Mesendoderm (in vitro differentiated cells): ENCODE results near the gene STARD3NL.
"Not testable (repeated sequence)": the region's sequence is repeated elsewhere in the genome, so short reads cannot be mapped to it uniquely, and the experiment has no call there.

Experiments used
- DNase-seq: peaks from one replicate; pipeline ENCODE4 v3.0.0; 2013
- H2AK5ac ChIP-seq: 2 replicates; pipeline ENCODE4 v1.6.1; 2013; ENCODE audit warnings: low read length, inconsistent platforms
- H2BK120ac ChIP-seq: 2 replicates; pipeline ENCODE4 v1.6.1; 2013; ENCODE audit warnings: low read depth, mild to moderate bottlenecking, low read length, moderate library complexity, mixed read lengths
- H2BK15ac ChIP-seq: replicated peaks from 2 replicates; pipeline ENCODE4 v1.6.1; 2013; ENCODE audit warnings: low read depth, mild to moderate bottlenecking, moderate library complexity
- H2BK5ac ChIP-seq: 2 replicates; pipeline ENCODE4 v1.6.1; 2013; ENCODE audit warnings: low read length, inconsistent platforms
- H3K18ac ChIP-seq: 2 replicates; pipeline ENCODE4 v1.6.1; 2013; ENCODE audit warnings: mild to moderate bottlenecking, low read length, mixed read lengths
- H3K23ac ChIP-seq: one replicate; pipeline ENCODE4 v1.6.1; 2013; ENCODE audit warnings: low read length
- H3K27ac ChIP-seq: 2 replicates; pipeline ENCODE4 v1.5.1; 2013; ENCODE audit warnings: low read depth, mild to moderate bottlenecking, inconsistent platforms, low read length, moderate library complexity
- H3K27me3 ChIP-seq: 2 replicates; pipeline ENCODE4 v1.6.1; 2013; ENCODE audit warnings: low read length, control low read depth, mild to moderate bottlenecking, inconsistent platforms; ENCODE audit not compliant: insufficient read depth, poor library complexity
- H3K36me3 ChIP-seq: 2 replicates; pipeline ENCODE4 v1.6.1; 2013; ENCODE audit warnings: low read length, inconsistent platforms; ENCODE audit not compliant: control insufficient read depth, insufficient read depth
- H3K4ac ChIP-seq: one replicate; pipeline ENCODE4 v1.6.1; 2013; ENCODE audit warnings: low read depth, mild to moderate bottlenecking, low read length, moderate library complexity
- H3K4me1 ChIP-seq: 2 replicates; pipeline ENCODE4 v1.6.1; 2013; ENCODE audit warnings: low read depth, low read length, inconsistent platforms; ENCODE audit not compliant: control insufficient read depth
- H3K4me2 ChIP-seq: 2 replicates; pipeline ENCODE4 v1.6.1; 2013; ENCODE audit warnings: low read length
- H3K4me3 ChIP-seq: 2 replicates; pipeline ENCODE4 v1.5.1; 2013; ENCODE audit warnings: mild to moderate bottlenecking, low read length
- H3K56ac ChIP-seq: one replicate; pipeline ENCODE4 v1.6.1; 2013; ENCODE audit warnings: low read length
- H3K79me1 ChIP-seq: 2 replicates; pipeline ENCODE4 v1.6.1; 2013; ENCODE audit warnings: low read length, inconsistent platforms
- H3K79me2 ChIP-seq: 2 replicates; pipeline ENCODE4 v1.6.1; 2013; ENCODE audit warnings: mild to moderate bottlenecking, low read length; ENCODE audit not compliant: control insufficient read depth, insufficient read depth
- H3K9ac ChIP-seq: 2 replicates; pipeline ENCODE4 v1.6.1; 2013; ENCODE audit warnings: low read length, inconsistent platforms
- H4K5ac ChIP-seq: one replicate; pipeline ENCODE4 v1.6.1; 2013; ENCODE audit warnings: low read length
- H4K8ac ChIP-seq: one replicate; pipeline ENCODE4 v1.6.1; 2013; ENCODE audit warnings: low read depth, mild to moderate bottlenecking, control low read depth, low read length, moderate library complexity
- WGBS: extraction: QIAGEN DNeasy Blood & Tissue Kit; methylation state at CpG from one replicate; pipeline ENCODE4 v1.1.7; 2013; ENCODE audit warnings: low lambda C conversion rate, missing lambda C conversion rate; ENCODE audit not compliant: insufficient coverage; ENCODE audit errors: extremely low coverage; 5-methylcytosine and 5-hydroxymethylcytosine counted together

The STARD3NL gene

DNA sequence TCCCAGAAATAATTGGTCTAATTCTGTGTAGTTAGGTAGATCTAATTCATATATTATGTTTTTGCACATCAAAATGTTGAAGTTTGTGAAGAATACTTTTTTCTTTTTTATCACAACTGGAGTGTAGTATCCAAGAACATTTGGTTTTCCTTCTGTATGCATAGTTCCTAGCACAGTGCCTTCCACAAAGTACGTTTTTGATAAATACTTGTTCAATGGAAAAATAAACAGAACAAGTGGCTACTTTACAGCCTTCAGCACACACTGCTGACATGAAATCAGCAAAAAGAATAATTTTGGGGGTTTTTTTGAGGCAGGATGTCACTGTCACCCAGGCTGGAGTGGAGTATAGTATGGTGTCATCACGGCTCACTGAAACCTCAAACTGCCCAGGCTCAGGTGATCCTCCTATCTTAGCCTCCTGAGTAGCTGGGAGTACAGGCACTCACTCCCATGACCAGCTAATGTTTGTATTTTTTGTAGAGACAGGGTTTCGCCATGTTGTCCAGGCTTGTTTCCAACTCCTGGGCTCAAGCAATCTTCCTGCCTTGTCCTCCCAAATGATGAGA lies 67.4 kb downstream of the STARD3NL start:
- H3K23ac ChIP-seq: no peak overlapping the region
- no peaks in the 10 kb centered on the region for H3K4me1 ChIP-seq
- H3K27ac ChIP-seq: no peak overlapping the region
- H2BK120ac ChIP-seq: no peak overlapping the region
- H4K5ac ChIP-seq: no peak overlapping the region
- H3K4ac ChIP-seq: no peak overlapping the region
- no peak overlapping the region for H3K4me3 ChIP-seq
- no peaks in the 10 kb centered on the region for H3K79me1 ChIP-seq
- H3K18ac ChIP-seq: no peak overlapping the region
- no peak for DNase-seq
- H2AK5ac ChIP-seq: no peak overlapping the region
- no peak overlapping the region for H4K8ac ChIP-seq
- no peaks in the 10 kb centered on the region for H3K36me3 ChIP-seq
- H3K9ac ChIP-seq: no peak overlapping the region
- no CpG with 5 or more reads among the region's 3 CpGs for WGBS
- H2BK15ac ChIP-seq: no peak overlapping the region
- no peak overlapping the region for H3K4me2 ChIP-seq
- no peak overlapping the region for H3K56ac ChIP-seq
- no peaks in the 10 kb centered on the region for H3K79me2 ChIP-seq
- H2BK5ac ChIP-seq: no peak overlapping the region
- H3K27me3 ChIP-seq: no peaks in the 10 kb centered on the region

DNA sequence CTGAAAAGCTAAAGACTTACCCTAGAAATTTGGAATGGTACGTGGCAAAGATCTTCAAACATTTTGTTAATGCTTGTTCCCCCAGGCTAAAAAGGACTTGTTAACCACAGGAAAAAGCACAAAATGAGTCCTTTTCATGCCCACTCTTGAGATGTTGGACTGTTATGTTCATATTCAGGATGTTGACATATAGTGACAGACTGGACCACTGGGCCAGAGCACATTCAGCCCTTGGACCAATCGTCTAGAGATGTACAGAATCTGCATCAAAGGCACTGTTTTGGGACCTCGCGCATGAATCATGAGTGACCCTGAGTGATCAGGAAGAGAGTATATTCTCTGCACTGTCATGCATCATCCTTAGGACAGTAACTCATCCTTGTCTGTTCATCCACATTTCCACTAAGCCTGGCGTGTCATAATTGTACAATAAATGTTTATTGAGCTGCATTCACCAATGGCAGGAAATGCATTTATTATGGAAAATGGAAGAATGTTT lies 70.1 kb downstream of the STARD3NL start:
- Histone ChIP-seq H3K4me1 (no peaks in the 10 kb centered on the region), H3K27ac (no peak overlapping the region), H2BK15ac (no peak overlapping the region), H3K4ac (no peak overlapping the region), H3K4me2 (no peak overlapping the region), H4K5ac (no peak overlapping the region), H3K4me3 (no peak overlapping the region), H3K56ac (no peak overlapping the region), H3K18ac (no peak overlapping the region), H3K36me3 (no peaks in the 10 kb centered on the region), H2BK5ac (no peak overlapping the region), H3K27me3 (no peaks in the 10 kb centered on the region), H3K9ac (no peak overlapping the region), H4K8ac (no peak overlapping the region), H3K23ac (no peak overlapping the region), H3K79me2 (no peaks in the 10 kb centered on the region), H2BK120ac (no peak overlapping the region), H2AK5ac (no peak overlapping the region), H3K79me1 (no peaks in the 10 kb centered on the region)
- WGBS: no CpG with 5 or more reads among the region's 5 CpGs
- no peak for DNase-seq

DNA sequence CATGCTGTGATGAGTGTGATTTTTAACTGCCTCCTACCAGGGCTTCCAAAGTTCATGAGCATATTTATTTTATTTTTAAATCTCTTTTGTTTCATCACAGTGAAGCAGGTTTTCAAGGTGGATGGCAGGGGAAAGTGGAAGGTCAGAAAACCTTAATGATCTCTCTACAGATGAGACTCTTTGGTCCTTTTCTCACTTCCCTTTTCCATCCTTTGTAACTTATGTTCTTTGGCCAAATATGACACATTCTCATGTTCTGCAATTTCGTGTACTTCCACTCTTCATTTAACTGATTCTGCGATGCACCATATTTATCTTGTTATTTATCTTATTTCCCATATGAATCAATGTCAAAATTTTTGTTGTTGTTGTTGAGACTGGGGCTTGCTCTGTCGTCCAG lies 71.8 kb downstream of the STARD3NL start:
- H2BK120ac ChIP-seq, H2BK15ac ChIP-seq, H3K4me1 ChIP-seq, H3K79me1 ChIP-seq, H3K18ac ChIP-seq, H2AK5ac ChIP-seq, DNase-seq, H3K4me3 ChIP-seq, H3K36me3 ChIP-seq, H3K23ac ChIP-seq, H3K79me2 ChIP-seq, H3K9ac ChIP-seq, H4K5ac ChIP-seq, H4K8ac ChIP-seq, H2BK5ac ChIP-seq, H3K56ac ChIP-seq, H3K4me2 ChIP-seq, H3K4ac ChIP-seq, H3K27me3 ChIP-seq, H3K27ac ChIP-seq: not testable (repeated sequence)
- no CpG with 5 or more reads among the region's 3 CpGs for WGBS

DNA sequence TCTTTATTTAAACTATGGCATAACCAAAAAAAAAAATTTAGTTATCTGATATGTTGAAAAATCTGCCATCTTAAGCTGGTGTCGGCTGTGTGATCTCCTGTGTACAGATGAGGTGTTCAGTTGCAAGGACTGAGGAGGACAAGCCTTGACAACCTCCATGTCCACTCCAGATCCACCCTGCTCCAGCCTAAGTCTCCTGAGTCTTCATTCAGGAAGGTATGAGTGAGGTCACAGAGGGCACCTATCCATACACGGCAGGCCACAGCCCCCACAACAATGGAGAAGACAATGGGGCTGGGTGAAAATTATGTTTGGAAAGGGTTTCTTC lies 79.3 kb downstream of the STARD3NL start:
- no peaks in the 10 kb centered on the region for H3K79me2 ChIP-seq
- no peak overlapping the region for H2AK5ac ChIP-seq
- H3K4me2 ChIP-seq: no peak overlapping the region
- H3K4ac ChIP-seq: no peak overlapping the region
- H3K27me3 ChIP-seq: no peaks in the 10 kb centered on the region
- no peak overlapping the region for H3K18ac ChIP-seq
- no peak overlapping the region for H4K8ac ChIP-seq
- no peak overlapping the region for H3K9ac ChIP-seq
- H2BK5ac ChIP-seq: no peak overlapping the region
- H3K79me1 ChIP-seq: no peaks in the 10 kb centered on the region
- H2BK15ac ChIP-seq: no peak overlapping the region
- no peak overlapping the region for H3K23ac ChIP-seq
- H2BK120ac ChIP-seq: no peak overlapping the region
- no peak for DNase-seq
- H3K56ac ChIP-seq: no peak overlapping the region
- H3K4me1 ChIP-seq: no peaks in the 10 kb centered on the region
- H3K27ac ChIP-seq: no peak overlapping the region
- no peak overlapping the region for H4K5ac ChIP-seq
- WGBS: no CpG with 5 or more reads among the region's 2 CpGs
- no peaks in the 10 kb centered on the region for H3K36me3 ChIP-seq
- H3K4me3 ChIP-seq: no peak overlapping the region

DNA sequence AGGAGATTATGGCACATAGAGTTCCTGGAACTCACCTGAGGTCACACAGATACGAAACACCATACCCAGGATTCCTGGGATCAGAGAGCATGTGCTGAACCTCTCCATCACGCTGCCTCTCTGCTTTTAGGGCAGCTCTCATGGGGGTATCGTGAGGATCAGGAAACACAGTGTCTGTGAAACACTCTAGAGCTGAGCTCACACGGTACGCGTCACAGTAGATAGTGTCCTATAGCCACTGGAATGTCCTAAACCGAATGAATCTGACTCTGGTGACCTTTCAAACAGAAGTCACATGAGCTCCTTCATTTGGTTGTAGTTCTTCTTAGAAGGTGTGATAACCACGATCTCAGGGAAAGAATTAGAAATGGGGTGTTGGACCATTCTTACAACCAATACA lies 81.1 kb downstream of the STARD3NL start:
- H4K8ac ChIP-seq, H3K4me3 ChIP-seq, H3K23ac ChIP-seq, H3K4me1 ChIP-seq, H3K56ac ChIP-seq, H3K79me1 ChIP-seq, H2BK15ac ChIP-seq, H3K9ac ChIP-seq, H3K27me3 ChIP-seq, H3K27ac ChIP-seq, H4K5ac ChIP-seq, H2BK120ac ChIP-seq, H3K36me3 ChIP-seq, H3K79me2 ChIP-seq, H2AK5ac ChIP-seq, H3K18ac ChIP-seq, H2BK5ac ChIP-seq, H3K4ac ChIP-seq, H3K4me2 ChIP-seq, DNase-seq: not testable (repeated sequence)
- WGBS: no CpG with 5 or more reads among the region's 8 CpGs

DNA sequence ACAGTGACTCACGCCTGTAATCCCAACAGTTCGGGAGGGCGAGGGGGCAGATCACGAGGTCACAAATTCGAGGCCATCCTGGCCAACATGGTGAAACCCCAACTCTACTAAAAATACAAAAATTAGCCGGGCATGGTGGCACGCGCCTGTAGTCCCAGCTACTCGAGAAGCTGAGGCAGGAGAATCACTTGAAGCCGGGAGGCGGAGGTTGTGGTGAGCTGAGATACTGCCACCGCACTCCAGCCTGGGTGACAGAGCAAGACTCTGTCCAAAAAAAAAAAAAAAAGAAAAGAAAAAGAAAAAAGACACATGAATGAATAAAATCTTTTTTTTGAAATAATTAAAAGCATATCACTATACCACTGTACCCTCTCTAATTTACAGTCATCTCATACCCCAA lies 83.6 kb downstream of the STARD3NL start:
- not testable (repeated sequence) for H3K23ac ChIP-seq, H3K4ac ChIP-seq, DNase-seq, H3K18ac ChIP-seq, H2BK120ac ChIP-seq, H3K36me3 ChIP-seq, H3K27me3 ChIP-seq, H2BK15ac ChIP-seq, H2BK5ac ChIP-seq, H4K8ac ChIP-seq, H3K56ac ChIP-seq, H3K27ac ChIP-seq, H2AK5ac ChIP-seq, H3K79me1 ChIP-seq, H3K4me1 ChIP-seq, H3K9ac ChIP-seq, H3K4me3 ChIP-seq, H3K79me2 ChIP-seq, H3K4me2 ChIP-seq, H4K5ac ChIP-seq
- WGBS: no CpG with 5 or more reads among the region's 12 CpGs
